Neural progenitor cell (in vitro differentiated cells): ENCODE measurements around the gene C12orf57. TPM values are rescaled to one million over a fixed set of nuclear protein-coding genes. Genes with fewer than 3 reads are reported as not detected.

Experiments used
- DNase-seq: peaks from one replicate; pipeline ENCODE4 v3.0.0-alpha.2; 2016; ENCODE audit warnings: low spot score
- H2AFZ ChIP-seq: fragments of 200-600 bp; sonication (generic); replicated peaks from 2 replicates; pipeline ENCODE4 v1.6.1; 2016; ENCODE audit warnings: antibody characterized with exemption
- H3F3A ChIP-seq: fragments of 200-600 bp; sonication (generic); 2 replicates; pipeline ENCODE4 v1.6.1; 2016; ENCODE audit warnings: antibody characterized with exemption, low read depth
- H3K27ac ChIP-seq: fragments of 200-600 bp; sonication (generic); 2 replicates; pipeline ENCODE4 v1.5.1; 2016; ENCODE audit warnings: mild to moderate bottlenecking
- H3K27me3 ChIP-seq: fragments of 200-600 bp; sonication (generic); 2 replicates; pipeline ENCODE4 v1.6.1; 2016; ENCODE audit warnings: mild to moderate bottlenecking, moderate library complexity
- H3K36me3 ChIP-seq: fragments of 200-600 bp; sonication (generic); 2 replicates; pipeline ENCODE4 v1.5.1; 2016
- H3K4me1 ChIP-seq: fragments of 200-600 bp; sonication (generic); 2 replicates; pipeline ENCODE4 v1.6.1; 2016; ENCODE audit warnings: mixed run types
- H3K4me2 ChIP-seq: fragments of 200-600 bp; sonication (generic); 2 replicates; pipeline ENCODE4 v1.6.1; 2016
- H3K4me3 ChIP-seq: fragments of 200-600 bp; sonication (generic); 2 replicates; pipeline ENCODE4 v1.5.1; 2016
- H3K79me2 ChIP-seq: fragments of 200-600 bp; sonication (generic); 2 replicates; pipeline ENCODE4 v1.6.1; 2016; ENCODE audit warnings: low read depth
- H3K9ac ChIP-seq: fragments of 200-600 bp; sonication (generic); 2 replicates; pipeline ENCODE4 v1.6.1; 2016
- H3K9me3 ChIP-seq: fragments of 200-600 bp; sonication (generic); 2 replicates; pipeline ENCODE4 v1.5.1; 2016; ENCODE audit warnings: low read depth
- H4K20me1 ChIP-seq: fragments of 200-600 bp; sonication (generic); 2 replicates; pipeline ENCODE4 v1.6.1; 2016; ENCODE audit warnings: low read depth
- H3K27ac Mint-ChIP-seq: 3 replicates; pipeline ENCODE4 v1.8.0; 2021; ENCODE audit warnings: mixed read lengths
- H3K27me3 Mint-ChIP-seq: 2 replicates; pipeline ENCODE4 v1.8.0; 2022; ENCODE audit warnings: low read depth, mild to moderate bottlenecking, inconsistent platforms, moderate library complexity, mixed read lengths; ENCODE audit not compliant: insufficient read depth
- H3K36me3 Mint-ChIP-seq: 3 replicates; pipeline ENCODE4 v1.8.0; 2021; ENCODE audit warnings: mixed read lengths
- H3K4me1 Mint-ChIP-seq: 3 replicates; pipeline ENCODE4 v1.8.0; 2021; ENCODE audit warnings: mixed read lengths
- H3K4me3 Mint-ChIP-seq: 3 replicates; pipeline ENCODE4 v1.8.0; 2021; ENCODE audit warnings: mild to moderate bottlenecking, moderate library complexity, mixed read lengths
- H3K9me3 Mint-ChIP-seq: 3 replicates; pipeline ENCODE4 v1.8.0; 2020; ENCODE audit warnings: mixed read lengths
- CTCF ChIP-seq: fragments of 200-600 bp; sonication (generic); IDR thresholded peaks from 2 replicates; pipeline ENCODE4 v1.5.1; 2017; ENCODE audit warnings: antibody characterized with exemption, mild to moderate bottlenecking
- EZH2 ChIP-seq: fragments of 200-600 bp; sonication (generic); IDR thresholded peaks from 2 replicates; pipeline ENCODE4 v1.6.1; 2017; ENCODE audit warnings: antibody characterized with exemption, mild to moderate bottlenecking, moderate library complexity
- EZH2phosphoT487 ChIP-seq: fragments of 200-600 bp; sonication (generic); IDR thresholded peaks from 2 replicates; pipeline ENCODE4 v1.6.1; 2017; ENCODE audit warnings: antibody characterized with exemption
- total RNA-seq: library from RNA; depleted of rRNA; stranded (reverse); fragments of >200 nt; gene quantifications from 2 replicates; pipeline ENCODE4 v1.2.3, GENCODE V29; 2015; ENCODE audit warnings: low replicate concordance

The C12orf57 gene
- total RNA-seq, 1 donor from 2014 or later, result 314 TPM

DNA sequence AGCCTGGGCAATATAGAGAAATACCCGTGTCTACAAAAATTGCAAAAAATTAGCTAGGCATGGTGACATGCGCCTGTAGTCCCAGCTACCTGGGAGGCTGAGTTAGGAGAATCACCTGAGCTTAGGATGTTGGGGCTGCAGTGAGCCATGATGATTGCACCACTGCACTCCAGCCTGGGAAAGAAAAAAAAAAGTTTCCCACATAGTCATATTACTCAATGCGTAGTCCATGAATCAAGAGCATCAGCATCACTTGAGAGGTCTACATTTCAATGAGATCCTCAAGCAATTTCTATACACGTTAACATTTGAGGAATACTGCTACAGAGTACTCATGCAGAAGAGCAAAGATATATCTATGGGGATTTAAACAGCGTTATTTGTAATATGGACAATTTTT, 44.4 kb upstream of the C12orf57 start:
- Histone ChIP-seq H4K20me1 (no peaks in the 10 kb centered on the region), H3K4me1 (peaks cover 20% of the 10 kb centered on the region), H3F3A (peaks cover 12% of the 10 kb centered on the region), H2AFZ (no peak overlapping the region), H3K27ac (no peak overlapping the region), H3K4me3 (no peak overlapping the region), H3K9me3 (no peaks in the 10 kb centered on the region), H3K36me3 (no peaks in the 10 kb centered on the region), H3K9ac (no peak overlapping the region), H3K4me2 (no peak overlapping the region), H3K27me3 (no peaks in the 10 kb centered on the region), H3K79me2 (no peaks in the 10 kb centered on the region)
- peaks cover 1% of the 10 kb centered on the region for H3K36me3 Mint-ChIP-seq
- DNase-seq, result no peak
- H3K27me3 Mint-ChIP-seq, result peaks cover 6% of the 10 kb centered on the region
- TF ChIP-seq EZH2, result no peak
- no peak overlapping the region for H3K27ac Mint-ChIP-seq
- peaks cover 22% of the 10 kb centered on the region for H3K4me1 Mint-ChIP-seq
- H3K4me3 Mint-ChIP-seq, result no peak overlapping the region
- peaks cover 3% of the 10 kb centered on the region for H3K9me3 Mint-ChIP-seq

DNA sequence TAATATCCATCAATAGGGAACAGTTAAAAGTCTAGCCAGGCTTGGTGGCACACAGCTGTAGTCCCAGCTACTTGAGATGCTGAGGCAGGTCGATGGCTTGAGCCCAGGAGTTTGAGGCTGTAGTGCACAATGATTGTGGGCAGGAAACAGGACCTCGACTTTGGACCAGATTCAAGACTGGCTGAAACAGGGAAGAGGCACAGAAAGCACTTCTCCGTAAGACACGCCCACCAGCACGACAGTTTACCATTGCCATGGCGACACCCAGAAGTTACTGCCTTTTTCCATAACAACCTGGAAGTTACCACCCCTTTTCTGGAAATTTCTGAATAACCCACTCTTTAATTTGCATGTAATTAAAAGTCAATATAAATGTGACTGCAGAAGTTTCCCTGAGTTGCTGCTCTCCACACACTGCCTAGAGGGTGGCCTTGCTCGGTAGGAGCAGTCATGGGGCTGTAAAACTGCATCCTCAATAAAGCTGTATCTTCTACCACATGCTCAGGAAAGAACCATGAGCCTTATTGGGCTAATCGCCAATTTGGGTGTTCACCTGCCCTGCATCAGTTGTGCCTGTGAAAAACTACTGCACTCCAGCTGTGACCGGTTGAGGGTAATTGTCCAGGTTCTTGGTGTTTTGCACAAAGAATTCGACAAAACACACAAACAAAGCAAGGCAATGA, 43.8 kb upstream of the C12orf57 start:
- Histone ChIP-seq H2AFZ (no peak overlapping the region), H3K36me3 (no peaks in the 10 kb centered on the region), H4K20me1 (no peaks in the 10 kb centered on the region), H3K9ac (no peak overlapping the region), H3K27me3 (no peaks in the 10 kb centered on the region), H3K4me2 (no peak overlapping the region), H3K79me2 (no peaks in the 10 kb centered on the region), H3K4me3 (no peak overlapping the region), H3K9me3 (no peaks in the 10 kb centered on the region), H3K4me1 (peaks cover 21% of the 10 kb centered on the region), H3F3A (peaks cover 15% of the 10 kb centered on the region), H3K27ac (no peak overlapping the region)
- peaks cover 3% of the 10 kb centered on the region for H3K9me3 Mint-ChIP-seq
- peaks cover 22% of the 10 kb centered on the region for H3K4me1 Mint-ChIP-seq
- DNase-seq, result no peak
- H3K4me3 Mint-ChIP-seq, result no peak overlapping the region
- H3K36me3 Mint-ChIP-seq, result peaks cover 1% of the 10 kb centered on the region
- H3K27me3 Mint-ChIP-seq, result peaks cover 6% of the 10 kb centered on the region
- TF ChIP-seq EZH2 (no peak), EZH2phosphoT487 (no peak), CTCF (no peak)
- no peak overlapping the region for H3K27ac Mint-ChIP-seq

DNA sequence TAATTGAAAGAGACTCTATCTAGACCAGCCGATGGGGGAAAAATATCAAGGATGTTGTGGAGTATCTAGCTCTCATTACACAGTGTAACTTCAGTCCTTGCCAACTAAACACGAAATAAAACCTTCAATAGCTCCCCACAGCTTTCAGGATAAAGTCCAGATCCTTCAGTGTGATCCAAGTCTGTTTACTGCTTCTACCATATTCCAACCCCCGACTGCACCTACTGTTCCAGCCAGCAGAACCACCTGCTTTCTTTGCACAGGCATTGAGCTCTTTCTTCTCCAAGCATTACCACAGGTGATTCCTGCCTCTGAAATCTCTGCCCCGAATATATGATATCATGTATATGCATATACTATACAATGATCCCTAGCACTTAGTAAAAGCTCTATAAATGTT, 41.4 kb upstream of the C12orf57 start:
- Histone ChIP-seq H3K36me3 (no peaks in the 10 kb centered on the region), H3K79me2 (no peaks in the 10 kb centered on the region), H4K20me1 (no peaks in the 10 kb centered on the region), H3K4me2 (no peak overlapping the region), H3K27ac (no peak overlapping the region), H2AFZ (no peak overlapping the region), H3F3A (peaks cover 20% of the 10 kb centered on the region), H3K4me3 (no peak overlapping the region), H3K27me3 (no peaks in the 10 kb centered on the region), H3K9ac (no peak overlapping the region), H3K9me3 (no peaks in the 10 kb centered on the region), H3K4me1 (peaks cover 28% of the 10 kb centered on the region)
- Mint-ChIP-seq H3K9me3 (peaks cover 3% of the 10 kb centered on the region), H3K4me1 (peaks cover 22% of the 10 kb centered on the region), H3K27ac (peak overlapping the region; percentile 12), H3K4me3 (peak overlapping the region; percentile 36), H3K27me3 (peaks cover 6% of the 10 kb centered on the region), H3K36me3 (peaks cover 1% of the 10 kb centered on the region)
- DNase-seq, result no peak
- TF ChIP-seq EZH2phosphoT487, result no peak
- TF ChIP-seq EZH2, result no peak
- no peak for TF ChIP-seq CTCF

DNA sequence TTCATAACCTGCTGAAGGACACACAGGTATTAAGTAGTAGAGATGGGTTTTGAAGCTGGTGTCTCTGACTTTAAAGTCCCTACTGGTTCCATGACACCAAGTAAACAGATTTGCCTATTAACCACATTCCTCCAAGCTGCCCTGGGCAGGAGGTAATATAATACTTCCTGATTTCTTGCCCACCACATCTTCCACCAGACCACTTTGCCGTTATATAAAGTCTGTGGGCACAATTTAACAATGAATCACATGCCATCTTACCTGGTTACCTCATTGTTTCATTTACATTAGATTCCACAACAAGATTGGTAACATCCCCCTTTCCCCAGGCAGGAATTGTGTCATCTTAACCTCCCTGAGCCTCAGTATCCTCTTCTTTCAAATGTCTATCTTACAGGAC, 40.1 kb upstream of the C12orf57 start:
- Histone ChIP-seq H3K4me1 (peaks cover 28% of the 10 kb centered on the region), H3K27ac (no peak overlapping the region), H3K4me2 (peak overlapping the region; percentile 77), H3K79me2 (no peaks in the 10 kb centered on the region), H3K36me3 (no peaks in the 10 kb centered on the region), H4K20me1 (no peaks in the 10 kb centered on the region), H3K27me3 (no peaks in the 10 kb centered on the region), H2AFZ (no peak overlapping the region), H3K9me3 (no peaks in the 10 kb centered on the region), H3F3A (peaks cover 22% of the 10 kb centered on the region), H3K4me3 (no peak overlapping the region), H3K9ac (no peak overlapping the region)
- Mint-ChIP-seq H3K4me3 (no peak overlapping the region), H3K27ac (peak overlapping the region; percentile 50), H3K4me1 (peaks cover 22% of the 10 kb centered on the region), H3K36me3 (peaks cover 5% of the 10 kb centered on the region), H3K27me3 (peaks cover 6% of the 10 kb centered on the region), H3K9me3 (peaks cover 3% of the 10 kb centered on the region)
- TF ChIP-seq EZH2 (no peak), EZH2phosphoT487 (no peak), CTCF (no peak)
- DNase-seq, result no peak
